Stimulated activated CD8-positive, alpha-beta memory T cell treated with anti-CD3 and anti-CD28 coated beads, Interleukin-7, amount 100 ng/mL, for 24 hours (primary cell): Measurements from ENCODE around the gene SORCS2.

Source experiments
- DNase-seq: peaks from one replicate; pipeline ENCODE4 v3.0.0-alpha.2; 2020; ENCODE audit warnings: low read depth

SORCS2 gene

GRCh38 chr4:7393601-7394575, 201.6 kb downstream of the SORCS2 start:
- no peak for DNase-seq

- DNase-seq: no peak
Measured at GRCh38 chr4:7394681-7395451, 202.5 kb downstream of the SORCS2 start.

GRCh38 chr4:7395645-7396044, 203.3 kb downstream of the SORCS2 start:
- DNase-seq: no peak

- no peak for DNase-seq
Measured at GRCh38 chr4:7396186-7396910, 204.0 kb downstream of the SORCS2 start.

GRCh38 chr4:7397206-7398103, 205.1 kb downstream of the SORCS2 start:
- DNase-seq: no peak

GRCh38 chr4:7398104-7398423, 205.7 kb downstream of the SORCS2 start:
- DNase-seq: no peak

- DNase-seq: no peak
Measured at GRCh38 chr4:7398788-7399439, 206.6 kb downstream of the SORCS2 start.

- no peak for DNase-seq
Measured at GRCh38 chr4:7399440-7400234, 207.3 kb downstream of the SORCS2 start.

- no peak for DNase-seq
Measured at GRCh38 chr4:7400671-7401298, 208.4 kb downstream of the SORCS2 start.

GRCh38 chr4:7402526-7402925, 210.2 kb downstream of the SORCS2 start:
- no peak for DNase-seq

GRCh38 chr4:7403001-7403400, 210.7 kb downstream of the SORCS2 start:
- no peak for DNase-seq

- DNase-seq: no peak
Measured at GRCh38 chr4:7408166-7408565, 215.8 kb downstream of the SORCS2 start.

- DNase-seq: no peak
Measured at GRCh38 chr4:7410446-7410845, 218.1 kb downstream of the SORCS2 start.

GRCh38 chr4:7411491-7411890, 219.2 kb downstream of the SORCS2 start:
- DNase-seq: no peak

- DNase-seq: no peak
Measured at GRCh38 chr4:7411896-7412553, 219.7 kb downstream of the SORCS2 start.

- DNase-seq: no peak
Measured at GRCh38 chr4:7412554-7412912, 220.2 kb downstream of the SORCS2 start.

- no peak for DNase-seq
Measured at GRCh38 chr4:7414046-7414445, 221.7 kb downstream of the SORCS2 start.

- DNase-seq: no peak
Measured at GRCh38 chr4:7414736-7415510, 222.6 kb downstream of the SORCS2 start.
